K562 (cell line): ENCODE data around the gene ADAT3. TPM values are rescaled to one million over a fixed set of nuclear protein-coding genes. Genes with fewer than 3 reads are reported as not detected.

Source experiments
- ARID2 ChIP-seq: fragments of 450-650 bp; IDR thresholded peaks from 2 replicates; pipeline ENCODE4 v1.6.1; 2017; ENCODE audit warnings: antibody characterized with exemption, mild to moderate bottlenecking
- MGA ChIP-seq: fragments of 450-650 bp; IDR thresholded peaks from 2 replicates; pipeline ENCODE4 v1.6.1; 2016; ENCODE audit warnings: mild to moderate bottlenecking, moderate library complexity
- OTX1 ChIP-seq: fragments of 450-650 bp; formaldehyde crosslinking; IDR thresholded peaks from 2 replicates; pipeline ENCODE4 v1.4.0; 2022; ENCODE audit warnings: mild to moderate bottlenecking
- RBM34 ChIP-seq: fragments of 200-400 bp; formaldehyde crosslinking; IDR thresholded peaks from 2 replicates; pipeline ENCODE4 v1.6.1; 2018; ENCODE audit warnings: low read length, borderline replicate concordance; ENCODE audit not compliant: insufficient read depth
- XRCC5 ChIP-seq: fragments of 200-400 bp; formaldehyde crosslinking; IDR thresholded peaks from 2 replicates; pipeline ENCODE4 v1.6.1; 2017; ENCODE audit warnings: low read depth, mild to moderate bottlenecking, low read length
- polyA plus RNA-seq, 8 experiments: library from polyadenylated mRNA; depleted of rRNA in 4 of 8; stranded (reverse) in 5 of 8; unstranded in 3 of 8; fragments of >200 nt; fragmentation: Nextera tagmentation in 2 of 8; fragmentation: Illumina TruSeq in 1 of 8; extraction: Ambion mirVana in 2 of 8; extraction: Trizol in 1 of 8; gene quantifications; 2 replicates each; pipeline versions ENCODE4 v1.2.1 to v1.2.3, GENCODE V29; 2011 to 2014; ENCODE audit warnings: inconsistent platforms in 1 of 8, missing spikeins in 1 of 8
- total RNA-seq, 7 experiments: library from RNA; depleted of rRNA in 6 of 7; stranded (reverse); fragments of >200 nt in 6 of 7; fragmentation: Illumina TruSeq in 2 of 7; extraction: Trizol in 2 of 7; gene quantifications; 2 replicates each; pipeline versions ENCODE4 v1.2.1 to v1.2.3, GENCODE V29; 2011 to 2021; ENCODE audit warnings: low replicate concordance in 1 of 7
- TF ChIP-seq, protein P1 (sequence below): fragments of 450-650 bp; IDR thresholded peaks from 2 replicates; pipeline ENCODE4 v1.6.1; 2016; ENCODE audit warnings: low read depth

The ADAT3 gene
- total and polyA plus RNA-seq, 9 of the 15 experiments (the other 6 are each of a cell fraction or from before 2014, with no cell fraction given): 0.67 to 15.6 (median 7.8) TPM; not detected in 4

DNA sequence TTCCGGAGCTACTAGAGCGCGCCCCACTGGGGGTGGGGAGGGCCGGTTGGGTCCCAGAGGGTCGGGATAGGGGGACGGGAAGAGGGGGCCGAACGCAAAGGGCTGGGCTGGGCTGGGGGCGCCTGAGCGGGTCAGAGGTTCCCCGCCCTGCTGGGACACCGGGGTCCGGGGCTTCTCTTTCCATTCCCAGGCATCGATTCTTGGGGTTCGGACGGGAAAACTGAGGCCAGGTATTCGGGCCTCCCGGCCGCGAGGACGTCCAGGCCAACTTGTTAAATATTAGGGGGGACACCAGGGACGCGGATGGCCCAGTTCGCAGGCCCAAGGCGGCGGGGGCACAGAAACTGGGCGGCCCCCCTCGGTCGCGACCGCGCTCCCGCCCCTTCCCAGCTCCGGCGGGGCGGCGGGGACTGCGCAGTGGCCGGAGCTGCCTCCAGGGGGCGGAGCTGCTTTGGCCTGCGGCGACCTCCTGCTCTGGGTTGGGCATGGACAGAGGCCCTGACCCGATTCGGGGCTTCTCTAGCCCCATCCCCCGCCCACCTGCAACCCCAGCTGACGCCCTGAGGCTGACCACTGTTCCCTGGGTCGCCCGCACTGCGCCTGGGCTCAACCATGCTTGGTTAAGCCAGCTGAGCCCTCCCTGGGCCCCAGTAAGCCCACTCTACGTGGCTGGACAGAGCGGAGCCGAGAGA, 40.6 kb upstream of the ADAT3 start (continued):
- TF ChIP-seq, protein P1, sequence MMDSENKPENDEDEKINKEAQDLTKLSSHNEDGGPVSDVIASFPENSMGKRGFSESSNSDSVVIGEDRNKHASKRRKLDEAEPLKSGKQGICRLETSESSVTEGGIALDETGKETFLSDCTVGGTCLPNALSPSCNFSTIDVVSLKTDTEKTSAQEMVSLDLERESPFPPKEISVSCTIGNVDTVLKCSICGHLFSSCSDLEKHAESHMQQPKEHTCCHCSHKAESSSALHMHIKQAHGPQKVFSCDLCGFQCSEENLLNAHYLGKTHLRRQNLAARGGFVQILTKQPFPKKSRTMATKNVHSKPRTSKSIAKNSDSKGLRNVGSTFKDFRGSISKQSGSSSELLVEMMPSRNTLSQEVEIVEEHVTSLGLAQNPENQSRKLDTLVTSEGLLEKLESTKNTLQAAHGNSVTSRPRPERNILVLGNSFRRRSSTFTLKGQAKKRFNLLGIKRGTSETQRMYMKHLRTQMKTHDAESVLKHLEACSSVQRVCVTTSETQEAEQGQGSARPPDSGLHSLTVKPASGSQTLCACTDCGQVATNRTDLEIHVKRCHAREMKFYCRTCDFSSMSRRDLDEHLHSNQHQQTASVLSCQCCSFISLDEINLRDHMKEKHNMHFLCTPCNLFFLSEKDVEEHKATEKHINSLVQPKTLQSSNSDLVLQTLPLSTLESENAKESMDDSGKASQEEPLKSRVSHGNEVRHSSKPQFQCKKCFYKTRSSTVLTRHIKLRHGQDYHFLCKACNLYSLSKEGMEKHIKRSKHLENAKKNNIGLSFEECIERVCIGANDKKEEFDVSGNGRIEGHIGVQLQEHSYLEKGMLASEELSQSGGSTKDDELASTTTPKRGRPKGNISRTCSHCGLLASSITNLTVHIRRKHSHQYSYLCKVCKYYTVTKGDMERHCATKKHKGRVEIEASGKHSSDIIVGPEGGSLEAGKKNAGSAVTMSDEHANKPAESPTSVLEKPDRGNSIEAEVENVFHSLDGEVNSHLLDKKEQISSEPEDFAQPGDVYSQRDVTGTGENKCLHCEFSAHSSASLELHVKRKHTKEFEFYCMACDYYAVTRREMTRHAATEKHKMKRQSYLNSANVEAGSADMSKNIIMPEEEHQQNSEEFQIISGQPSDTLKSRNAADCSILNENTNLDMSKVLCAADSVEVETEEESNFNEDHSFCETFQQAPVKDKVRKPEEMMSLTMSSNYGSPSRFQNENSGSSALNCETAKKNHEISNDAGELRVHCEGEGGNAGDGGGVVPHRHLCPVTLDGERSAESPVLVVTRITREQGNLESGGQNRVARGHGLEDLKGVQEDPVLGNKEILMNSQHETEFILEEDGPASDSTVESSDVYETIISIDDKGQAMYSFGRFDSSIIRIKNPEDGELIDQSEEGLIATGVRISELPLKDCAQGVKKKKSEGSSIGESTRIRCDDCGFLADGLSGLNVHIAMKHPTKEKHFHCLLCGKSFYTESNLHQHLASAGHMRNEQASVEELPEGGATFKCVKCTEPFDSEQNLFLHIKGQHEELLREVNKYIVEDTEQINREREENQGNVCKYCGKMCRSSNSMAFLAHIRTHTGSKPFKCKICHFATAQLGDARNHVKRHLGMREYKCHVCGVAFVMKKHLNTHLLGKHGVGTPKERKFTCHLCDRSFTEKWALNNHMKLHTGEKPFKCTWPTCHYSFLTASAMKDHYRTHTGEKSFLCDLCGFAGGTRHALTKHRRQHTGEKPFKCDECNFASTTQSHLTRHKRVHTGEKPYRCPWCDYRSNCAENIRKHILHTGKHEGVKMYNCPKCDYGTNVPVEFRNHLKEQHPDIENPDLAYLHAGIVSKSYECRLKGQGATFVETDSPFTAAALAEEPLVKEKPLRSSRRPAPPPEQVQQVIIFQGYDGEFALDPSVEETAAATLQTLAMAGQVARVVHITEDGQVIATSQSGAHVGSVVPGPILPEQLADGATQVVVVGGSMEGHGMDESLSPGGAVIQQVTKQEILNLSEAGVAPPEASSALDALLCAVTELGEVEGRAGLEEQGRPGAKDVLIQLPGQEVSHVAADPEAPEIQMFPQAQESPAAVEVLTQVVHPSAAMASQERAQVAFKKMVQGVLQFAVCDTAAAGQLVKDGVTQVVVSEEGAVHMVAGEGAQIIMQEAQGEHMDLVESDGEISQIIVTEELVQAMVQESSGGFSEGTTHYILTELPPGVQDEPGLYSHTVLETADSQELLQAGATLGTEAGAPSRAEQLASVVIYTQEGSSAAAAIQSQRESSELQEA: no peak
- TF ChIP-seq OTX1 (CRISPR knock-in tag) (no peak), MGA (no peak), RBM34 (no peak), ARID2 (no peak), XRCC5 (0 out of 2 replicates have a peak, but pooled peaks have one; percentile 66)
